DLD1 (cell line): Measurements from ENCODE around the gene KDM3A.

Source experiments
- in situ Hi-C: cut with HindIII; loops from 2 replicates; pipeline ENCODE4 v1.10.0; 2017; ENCODE audit warnings: low sequenced_read_pairs

Gene KDM3A

GRCh38 chr2:86513948-86514660 is 72.9 kb downstream of the KDM3A start:
- in situ Hi-C loops, result no loop called here

GRCh38 chr2:86518481-86518880 is 77.3 kb downstream of the KDM3A start:
- in situ Hi-C loops, result no loop called here

- in situ Hi-C loops, result no loop called here
Observed at GRCh38 chr2:86519349-86519748, 78.2 kb downstream of the KDM3A start.

GRCh38 chr2:86520153-86520552 is 79.0 kb downstream of the KDM3A start:
- in situ Hi-C loops, result no loop called here

- in situ Hi-C loops, result no loop called here
Observed at GRCh38 chr2:86521922-86522321, 80.8 kb downstream of the KDM3A start.

GRCh38 chr2:86522711-86523110 is 81.5 kb downstream of the KDM3A start:
- in situ Hi-C loops, result no loop called here

- in situ Hi-C loops, result no loop called here
Observed at GRCh38 chr2:86523491-86523890, 82.3 kb downstream of the KDM3A start.

GRCh38 chr2:86525421-86526340 is 84.5 kb downstream of the KDM3A start:
- in situ Hi-C loops, result no loop called here

- in situ Hi-C loops, result no loop called here
Observed at GRCh38 chr2:86533589-86533988, 92.4 kb downstream of the KDM3A start.

- in situ Hi-C loops, result no loop called here
Observed at GRCh38 chr2:86541334-86541733, 100.2 kb downstream of the KDM3A start.
